GM23338 (cell line): Measurements from ENCODE around the gene GNGT1. TPM values are rescaled to one million over a fixed set of nuclear protein-coding genes. Genes with fewer than 3 reads are reported as not detected.

Experiments
- ATAC-seq: fragments of 200-7000 bp; cut with Tn5 transposase; 3 replicates; pipeline ENCODE4 v1.9.1; 2020
- DNase-seq: peaks from one replicate; pipeline ENCODE4 v3.0.0-alpha.2; 2015; ENCODE audit warnings: low spot score
- H2AFZ ChIP-seq: fragments of 200-600 bp; sonication (generic); 2 replicates; pipeline ENCODE4 v1.8.0; 2016; ENCODE audit warnings: antibody characterized with exemption, mild to moderate bottlenecking, moderate library complexity
- H3F3A ChIP-seq: fragments of 200-600 bp; sonication (generic); replicated peaks from 2 replicates; pipeline ENCODE4 v1.8.0; 2017; ENCODE audit warnings: antibody characterized with exemption, mixed run types, low read depth
- H3K27ac ChIP-seq: fragments of 200-600 bp; sonication (generic); 2 replicates; pipeline ENCODE4 v1.6.1; 2016; ENCODE audit warnings: low read depth
- H3K27me3 ChIP-seq: fragments of 200-600 bp; sonication (generic); 2 replicates; pipeline ENCODE4 v1.8.0; 2016; ENCODE audit warnings: mild to moderate bottlenecking, mixed run types, moderate library complexity; ENCODE audit not compliant: insufficient read depth
- H3K36me3 ChIP-seq: fragments of 200-600 bp; sonication (generic); 2 replicates; pipeline ENCODE4 v1.8.0; 2016; ENCODE audit warnings: mild to moderate bottlenecking; ENCODE audit not compliant: insufficient read depth
- H3K4me1 ChIP-seq: fragments of 200-600 bp; sonication (generic); 2 replicates; pipeline ENCODE4 v1.8.0; 2016; ENCODE audit warnings: mild to moderate bottlenecking, moderate library complexity; ENCODE audit not compliant: insufficient read depth
- H3K4me2 ChIP-seq: fragments of 200-600 bp; sonication (generic); 2 replicates; pipeline ENCODE4 v1.7.1; 2017; ENCODE audit warnings: mixed run types
- H3K4me3 ChIP-seq: fragments of 200-600 bp; sonication (generic); 2 replicates; pipeline ENCODE4 v1.6.1; 2016; ENCODE audit warnings: mixed run types
- H3K79me2 ChIP-seq: fragments of 200-600 bp; sonication (generic); replicated peaks from 2 replicates; pipeline ENCODE4 v1.8.0; 2017; ENCODE audit warnings: mild to moderate bottlenecking; ENCODE audit not compliant: insufficient read depth
- H3K9me2 ChIP-seq: fragments of 200-600 bp; sonication (generic); 2 replicates; pipeline ENCODE4 v1.8.0; 2017; ENCODE audit not compliant: insufficient read depth
- H4K20me1 ChIP-seq: fragments of 200-600 bp; sonication (generic); replicated peaks from 2 replicates; pipeline ENCODE4 v1.8.0; 2017; ENCODE audit warnings: mild to moderate bottlenecking; ENCODE audit not compliant: insufficient read depth
- H3K27ac Mint-ChIP-seq: 2 replicates; pipeline ENCODE4 v1.8.0; 2020; ENCODE audit warnings: inconsistent platforms, mild to moderate bottlenecking, moderate library complexity, mixed read lengths
- H3K27me3 Mint-ChIP-seq: 3 replicates; pipeline ENCODE4 v1.8.0; 2022; ENCODE audit warnings: low read depth, mild to moderate bottlenecking, moderate library complexity, mixed read lengths, inconsistent platforms; ENCODE audit not compliant: insufficient read depth, poor library complexity
- H3K36me3 Mint-ChIP-seq: 3 replicates; pipeline ENCODE4 v1.8.0; 2021; ENCODE audit warnings: low read depth, mild to moderate bottlenecking, inconsistent platforms, moderate library complexity, mixed read lengths
- H3K4me1 Mint-ChIP-seq: 3 replicates; pipeline ENCODE4 v1.8.0; 2020; ENCODE audit warnings: mild to moderate bottlenecking, inconsistent platforms, mixed read lengths
- H3K4me3 Mint-ChIP-seq: 3 replicates; pipeline ENCODE4 v1.8.0; 2021; ENCODE audit warnings: moderate library complexity, mild to moderate bottlenecking, inconsistent platforms, mixed read lengths
- H3K9me3 Mint-ChIP-seq: 3 replicates; pipeline ENCODE4 v1.8.0; 2020; ENCODE audit warnings: moderate library complexity, mild to moderate bottlenecking, inconsistent platforms, mixed read lengths
- CREB1 ChIP-seq: fragments of 250-450 bp; sonication (Bioruptor Pico); IDR thresholded peaks from 2 replicates; pipeline ENCODE4 v1.5.0; 2020; ENCODE audit warnings: low read depth, mild to moderate bottlenecking, moderate library complexity
- CTCF ChIP-seq, 2 experiments: fragments of 200-600 bp in 1 of 2; sonication (generic) in 1 of 2; conservative IDR thresholded peaks; 2 replicates each; pipeline versions ENCODE4 v1.5.1 to v1.6.1; 2016 to 2017; ENCODE audit warnings: antibody characterized with exemption in 2 of 2, low read depth in 2 of 2, mild to moderate bottlenecking in 2 of 2, moderate library complexity in 1 of 2
- ETS1 ChIP-seq: IDR thresholded peaks from 2 replicates; pipeline ENCODE4 v1.6.1; 2016; ENCODE audit warnings: antibody characterized with exemption
- EZH2 ChIP-seq: fragments of 200-600 bp; sonication (generic); IDR thresholded peaks from one replicate; pipeline ENCODE4 v1.8.0; 2017; ENCODE audit warnings: antibody characterized with exemption, mild to moderate bottlenecking, low read depth; ENCODE audit not compliant: unreplicated experiment
- EZH2phosphoT487 ChIP-seq: fragments of 200-600 bp; sonication (generic); IDR thresholded peaks from one replicate; pipeline ENCODE4 v1.8.1; 2018; ENCODE audit warnings: antibody characterized with exemption; ENCODE audit not compliant: unreplicated experiment
- JUNB ChIP-seq: IDR thresholded peaks from one replicate; pipeline ENCODE4 v1.6.1; 2016; ENCODE audit warnings: antibody characterized with exemption; ENCODE audit not compliant: unreplicated experiment
- NANOG ChIP-seq: IDR thresholded peaks from 2 replicates; pipeline ENCODE4 v1.6.1; 2016; ENCODE audit warnings: antibody characterized with exemption, borderline replicate concordance
- POLR2AphosphoS5 ChIP-seq: IDR thresholded peaks from 2 replicates; pipeline ENCODE4 v1.6.1; 2016; ENCODE audit warnings: antibody characterized with exemption, low read depth
- REST ChIP-seq: IDR thresholded peaks from one replicate; pipeline ENCODE4 v1.6.1; 2018; ENCODE audit warnings: antibody characterized with exemption; ENCODE audit not compliant: unreplicated experiment
- STAT1 ChIP-seq: IDR thresholded peaks from one replicate; pipeline ENCODE4 v1.6.1; 2016; ENCODE audit warnings: antibody characterized with exemption; ENCODE audit not compliant: unreplicated experiment
- ZNF114 ChIP-seq: fragments of 250-450 bp; sonication (Bioruptor Pico); IDR thresholded peaks from 2 replicates; pipeline ENCODE4 v1.5.0; 2020; ENCODE audit warnings: mild to moderate bottlenecking, moderate library complexity
- ZNF331 ChIP-seq: fragments of 250-450 bp; sonication (Bioruptor Pico); IDR thresholded peaks from 2 replicates; pipeline ENCODE4 v1.5.0; 2020; ENCODE audit warnings: low read depth, mild to moderate bottlenecking, moderate library complexity
- polyA plus RNA-seq: library from polyadenylated mRNA; unstranded; fragments of >200 nt; fragmentation: Nextera tagmentation; extraction: Ambion mirVana; gene quantifications from 2 replicates; pipeline ENCODE4 v1.2.1, GENCODE V29; 2016
- total RNA-seq: library from RNA; depleted of rRNA; stranded (reverse); fragments of >200 nt; shearing (Covaris generic); gene quantifications from 2 replicates; pipeline ENCODE4 v1.2.3, GENCODE V29; 2014
- TF ChIP-seq, protein P1 (sequence below): fragments of 250-450 bp; sonication (Bioruptor Pico); IDR thresholded peaks from 2 replicates; pipeline ENCODE4 v1.5.0; 2020; ENCODE audit warnings: mild to moderate bottlenecking, moderate library complexity

GNGT1 gene
- total and polyA plus RNA-seq, 2 experiments from 2014 or later = 1.6 TPM; not detected in 1

DNA sequence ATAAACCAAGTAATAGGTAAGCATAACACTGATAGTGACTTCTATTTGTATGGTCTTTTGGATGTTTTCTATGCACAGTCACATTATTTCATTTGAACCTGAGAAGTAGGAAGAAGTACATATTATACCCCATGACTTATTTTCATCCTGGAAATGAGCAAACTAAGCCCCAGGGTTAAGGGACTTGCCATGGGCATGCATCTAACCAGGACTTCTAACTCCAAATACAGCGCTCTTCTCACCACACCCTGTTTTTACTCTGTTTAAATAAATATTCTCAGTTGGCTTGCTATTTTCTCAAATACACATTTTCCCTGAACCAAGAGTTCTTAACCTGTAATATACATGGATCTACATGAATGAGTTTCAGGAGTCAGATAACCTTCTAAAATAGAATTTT lies 31.5 kb downstream of the GNGT1 start:
- H3K9me2 ChIP-seq = no peaks in the 10 kb centered on the region; the same call in 1 of the 2 replicates
- no peak overlapping the region for H3K4me3 ChIP-seq
- no peak overlapping the region for H3K4me3 Mint-ChIP-seq
- no peak for DNase-seq
- no peaks in the 10 kb centered on the region; the same call in 2 of the 3 replicates for H3K4me1 Mint-ChIP-seq
- no peaks in the 10 kb centered on the region for H3F3A ChIP-seq
- H3K9me3 Mint-ChIP-seq = no peaks in the 10 kb centered on the region; the same call in 2 of the 3 replicates
- no peak overlapping the region for H3K27ac Mint-ChIP-seq
- H2AFZ ChIP-seq = peak overlapping the region; percentile 12; the same call in 1 of the 2 replicates
- H3K27ac ChIP-seq = no peak overlapping the region
- no peaks in the 10 kb centered on the region for H3K36me3 ChIP-seq
- TF ChIP-seq ZNF114 (CRISPR knock-in tag) = no peak
- no peak for TF ChIP-seq EZH2
- no peak for TF ChIP-seq REST
- TF ChIP-seq EZH2phosphoT487 = no peak
- TF ChIP-seq, protein P1, sequence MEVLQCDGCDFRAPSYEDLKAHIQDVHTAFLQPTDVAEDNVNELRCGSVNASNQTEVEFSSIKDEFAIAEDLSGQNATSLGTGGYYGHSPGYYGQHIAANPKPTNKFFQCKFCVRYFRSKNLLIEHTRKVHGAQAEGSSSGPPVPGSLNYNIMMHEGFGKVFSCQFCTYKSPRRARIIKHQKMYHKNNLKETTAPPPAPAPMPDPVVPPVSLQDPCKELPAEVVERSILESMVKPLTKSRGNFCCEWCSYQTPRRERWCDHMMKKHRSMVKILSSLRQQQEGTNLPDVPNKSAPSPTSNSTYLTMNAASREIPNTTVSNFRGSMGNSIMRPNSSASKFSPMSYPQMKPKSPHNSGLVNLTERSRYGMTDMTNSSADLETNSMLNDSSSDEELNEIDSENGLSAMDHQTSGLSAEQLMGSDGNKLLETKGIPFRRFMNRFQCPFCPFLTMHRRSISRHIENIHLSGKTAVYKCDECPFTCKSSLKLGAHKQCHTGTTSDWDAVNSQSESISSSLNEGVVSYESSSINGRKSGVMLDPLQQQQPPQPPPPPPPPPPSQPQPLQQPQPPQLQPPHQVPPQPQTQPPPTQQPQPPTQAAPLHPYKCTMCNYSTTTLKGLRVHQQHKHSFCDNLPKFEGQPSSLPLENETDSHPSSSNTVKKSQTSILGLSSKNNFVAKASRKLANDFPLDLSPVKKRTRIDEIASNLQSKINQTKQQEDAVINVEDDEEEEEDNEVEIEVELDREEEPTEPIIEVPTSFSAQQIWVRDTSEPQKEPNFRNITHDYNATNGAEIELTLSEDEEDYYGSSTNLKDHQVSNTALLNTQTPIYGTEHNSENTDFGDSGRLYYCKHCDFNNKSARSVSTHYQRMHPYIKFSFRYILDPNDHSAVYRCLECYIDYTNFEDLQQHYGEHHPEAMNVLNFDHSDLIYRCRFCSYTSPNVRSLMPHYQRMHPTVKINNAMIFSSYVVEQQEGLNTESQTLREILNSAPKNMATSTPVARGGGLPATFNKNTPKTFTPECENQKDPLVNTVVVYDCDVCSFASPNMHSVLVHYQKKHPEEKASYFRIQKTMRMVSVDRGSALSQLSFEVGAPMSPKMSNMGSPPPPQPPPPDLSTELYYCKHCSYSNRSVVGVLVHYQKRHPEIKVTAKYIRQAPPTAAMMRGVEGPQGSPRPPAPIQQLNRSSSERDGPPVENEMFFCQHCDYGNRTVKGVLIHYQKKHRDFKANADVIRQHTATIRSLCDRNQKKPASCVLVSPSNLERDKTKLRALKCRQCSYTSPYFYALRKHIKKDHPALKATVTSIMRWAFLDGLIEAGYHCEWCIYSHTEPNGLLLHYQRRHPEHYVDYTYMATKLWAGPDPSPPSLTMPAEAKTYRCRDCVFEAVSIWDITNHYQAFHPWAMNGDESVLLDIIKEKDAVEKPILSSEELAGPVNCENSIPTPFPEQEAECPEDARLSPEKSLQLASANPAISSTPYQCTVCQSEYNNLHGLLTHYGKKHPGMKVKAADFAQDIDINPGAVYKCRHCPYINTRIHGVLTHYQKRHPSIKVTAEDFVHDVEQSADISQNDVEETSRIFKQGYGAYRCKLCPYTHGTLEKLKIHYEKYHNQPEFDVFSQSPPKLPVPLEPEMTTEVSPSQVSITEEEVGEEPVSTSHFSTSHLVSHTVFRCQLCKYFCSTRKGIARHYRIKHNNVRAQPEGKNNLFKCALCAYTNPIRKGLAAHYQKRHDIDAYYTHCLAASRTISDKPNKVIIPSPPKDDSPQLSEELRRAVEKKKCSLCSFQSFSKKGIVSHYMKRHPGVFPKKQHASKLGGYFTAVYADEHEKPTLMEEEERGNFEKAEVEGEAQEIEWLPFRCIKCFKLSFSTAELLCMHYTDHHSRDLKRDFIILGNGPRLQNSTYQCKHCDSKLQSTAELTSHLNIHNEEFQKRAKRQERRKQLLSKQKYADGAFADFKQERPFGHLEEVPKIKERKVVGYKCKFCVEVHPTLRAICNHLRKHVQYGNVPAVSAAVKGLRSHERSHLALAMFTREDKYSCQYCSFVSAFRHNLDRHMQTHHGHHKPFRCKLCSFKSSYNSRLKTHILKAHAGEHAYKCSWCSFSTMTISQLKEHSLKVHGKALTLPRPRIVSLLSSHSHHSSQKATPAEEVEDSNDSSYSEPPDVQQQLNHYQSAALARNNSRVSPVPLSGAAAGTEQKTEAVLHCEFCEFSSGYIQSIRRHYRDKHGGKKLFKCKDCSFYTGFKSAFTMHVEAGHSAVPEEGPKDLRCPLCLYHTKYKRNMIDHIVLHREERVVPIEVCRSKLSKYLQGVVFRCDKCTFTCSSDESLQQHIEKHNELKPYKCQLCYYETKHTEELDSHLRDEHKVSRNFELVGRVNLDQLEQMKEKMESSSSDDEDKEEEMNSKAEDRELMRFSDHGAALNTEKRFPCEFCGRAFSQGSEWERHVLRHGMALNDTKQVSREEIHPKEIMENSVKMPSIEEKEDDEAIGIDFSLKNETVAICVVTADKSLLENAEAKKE (CRISPR knock-in tag) = no peak
- TF ChIP-seq ETS1 = no peak
- TF ChIP-seq JUNB = no peak
- TF ChIP-seq STAT1 = no peak
- TF ChIP-seq CREB1 (CRISPR knock-in tag) = no peak
- no peak for TF ChIP-seq NANOG
- TF ChIP-seq ZNF331 (CRISPR knock-in tag) = no peak
- no peak for TF ChIP-seq CTCF (conservative IDR thresholded peaks at IDR 0.05; ENCODE audit: low read depth in 2 of 2)
- TF ChIP-seq POLR2AphosphoS5 = no peak
- H3K27me3 Mint-ChIP-seq = no peaks in the 10 kb centered on the region
- H3K27me3 ChIP-seq = no peaks in the 10 kb centered on the region
- no peaks in the 10 kb centered on the region for H4K20me1 ChIP-seq
- H3K79me2 ChIP-seq = no peaks in the 10 kb centered on the region
- H3K4me1 ChIP-seq = no peaks in the 10 kb centered on the region
- no peaks in the 10 kb centered on the region for H3K36me3 Mint-ChIP-seq
- H3K4me2 ChIP-seq = no peak overlapping the region
- ATAC-seq = no peak
